ENCODE results near the gene SMPD2.

SMPD2 gene

GRCh38 chr6:109436041-109436440 is 4.5 kb upstream of the SMPD2 start:
- ATAC-seq = no peak
- TF ChIP-seq ZFP30 (CRISPR knock-in tag; IDR thresholded peaks at IDR 0.05) = no peak
- TF ChIP-seq PATZ1 (CRISPR knock-in tag; IDR thresholded peaks at IDR 0.05; ENCODE audit: borderline replicate concordance) = no peak
- TF ChIP-seq ZNF8 (CRISPR knock-in tag; IDR thresholded peaks at IDR 0.05) = no peak
- no peak for TF ChIP-seq TCF4 (CRISPR knock-in tag; IDR thresholded peaks at IDR 0.05; ENCODE audit: borderline replicate concordance)
- no peak for TF ChIP-seq PPARA (CRISPR knock-in tag; IDR thresholded peaks at IDR 0.05; ENCODE audit: borderline replicate concordance)
- no peak for TF ChIP-seq ARNTL (CRISPR knock-in tag; IDR thresholded peaks at IDR 0.05; ENCODE audit: borderline replicate concordance, low read depth)
- TF ChIP-seq ISL1 (CRISPR knock-in tag; IDR thresholded peaks at IDR 0.05) = no peak
- TF ChIP-seq CSRNP3 (CRISPR knock-in tag; IDR thresholded peaks at IDR 0.05) = no peak
- TF ChIP-seq CREB5 (CRISPR knock-in tag; IDR thresholded peaks at IDR 0.05; ENCODE audit: low read depth) = no peak
- no peak for TF ChIP-seq ESRRG (CRISPR knock-in tag; IDR thresholded peaks at IDR 0.05)
- no peak for TF ChIP-seq RARB (CRISPR knock-in tag; IDR thresholded peaks at IDR 0.05)
- TF ChIP-seq TOX (CRISPR knock-in tag; IDR thresholded peaks at IDR 0.05; ENCODE audit: borderline replicate concordance) = no peak
- no peak for TF ChIP-seq OSR1 (CRISPR knock-in tag; IDR thresholded peaks at IDR 0.05)
- no peak for TF ChIP-seq GLIS3 (CRISPR knock-in tag; IDR thresholded peaks at IDR 0.05)
- TF ChIP-seq ZC3H10 (CRISPR knock-in tag; IDR thresholded peaks at IDR 0.05) = no peak

- ATAC-seq = peak; percentile 60
- TF ChIP-seq PATZ1 (CRISPR knock-in tag; IDR thresholded peaks at IDR 0.05; ENCODE audit: borderline replicate concordance) (no peak), ESRRG (CRISPR knock-in tag; IDR thresholded peaks at IDR 0.05) (no peak), CSDC2 (CRISPR knock-in tag; IDR thresholded peaks at IDR 0.05) (0 out of 2 replicates have a peak, but pooled peaks have one; percentile 16)
Observed at GRCh38 chr6:109441069-109441816, 719 bp downstream of the SMPD2 start.

GRCh38 chr6:109442393-109442924 is 1.9 kb downstream of the SMPD2 start:
- no peak for ATAC-seq
- no peak for TF ChIP-seq BACH2 (CRISPR knock-in tag; IDR thresholded peaks at IDR 0.05; ENCODE audit: borderline replicate concordance)
- no peak for TF ChIP-seq CSDC2 (CRISPR knock-in tag; IDR thresholded peaks at IDR 0.05)
- TF ChIP-seq SNAI2 (CRISPR knock-in tag; IDR thresholded peaks at IDR 0.05) = no peak
- TF ChIP-seq ZNF565 (CRISPR knock-in tag; conservative IDR thresholded peaks at IDR 0.05; ENCODE audit: low read depth) = no peak
- no peak for TF ChIP-seq OSR1 (CRISPR knock-in tag; IDR thresholded peaks at IDR 0.05)
- TF ChIP-seq ZFP30 (CRISPR knock-in tag; IDR thresholded peaks at IDR 0.05) = no peak
- TF ChIP-seq CSRNP3 (CRISPR knock-in tag; IDR thresholded peaks at IDR 0.05) = no peak
- TF ChIP-seq TCF4 (CRISPR knock-in tag; IDR thresholded peaks at IDR 0.05; ENCODE audit: borderline replicate concordance) = no peak
- TF ChIP-seq PPARA (CRISPR knock-in tag; IDR thresholded peaks at IDR 0.05; ENCODE audit: borderline replicate concordance) = no peak
- TF ChIP-seq ZNF8 (CRISPR knock-in tag; IDR thresholded peaks at IDR 0.05) = no peak
- no peak for TF ChIP-seq ARNTL (CRISPR knock-in tag; IDR thresholded peaks at IDR 0.05; ENCODE audit: borderline replicate concordance, low read depth)
- TF ChIP-seq PATZ1 (CRISPR knock-in tag; IDR thresholded peaks at IDR 0.05; ENCODE audit: borderline replicate concordance) = no peak
- no peak for TF ChIP-seq ISL1 (CRISPR knock-in tag; IDR thresholded peaks at IDR 0.05)
- no peak for TF ChIP-seq ESRRG (CRISPR knock-in tag; IDR thresholded peaks at IDR 0.05)
- no peak for TF ChIP-seq POU6F1 (CRISPR knock-in tag; IDR thresholded peaks at IDR 0.05; ENCODE audit: borderline replicate concordance, low read depth)
